HL-60 (cell line): ENCODE results near the gene PPP2R5D.

Experiments
- DNase-seq, 2 experiments: peaks; one replicate each; pipeline ENCODE4 v3.0.0-alpha.2; 2010 to 2020; ENCODE audit warnings: low read depth in 1 of 2, low spot score in 1 of 2
- H3K27ac ChIP-seq: fragments of 250-450 bp; sonication (Bioruptor Pico); replicated peaks from 2 replicates; pipeline ENCODE4 v1.5.1; 2020; ENCODE audit warnings: mild to moderate bottlenecking, moderate library complexity
- H3K27me3 ChIP-seq: fragments of 250-450 bp; sonication (Bioruptor Pico); 2 replicates; pipeline ENCODE4 v1.5.1; 2021; ENCODE audit warnings: mild to moderate bottlenecking, moderate library complexity; ENCODE audit not compliant: insufficient read depth, poor library complexity, severe bottlenecking
- H3K4me3 ChIP-seq: replicated peaks from 2 replicates; pipeline ENCODE4 v1.5.1; 2011; ENCODE audit warnings: mild to moderate bottlenecking, control low read depth, low read length; ENCODE audit not compliant: insufficient read depth
- CTCF ChIP-seq: IDR thresholded peaks from one replicate; pipeline ENCODE4 v1.5.1; 2011; ENCODE audit warnings: low read length, control low read depth, inconsistent platforms; ENCODE audit not compliant: insufficient read depth
- GABPA ChIP-seq: IDR thresholded peaks from 2 replicates; pipeline ENCODE4 v1.6.1; 2012; ENCODE audit warnings: low read depth
- POLR2AphosphoS5 ChIP-seq: IDR thresholded peaks from 2 replicates; pipeline ENCODE4 v1.6.1; 2012; ENCODE audit warnings: low read depth
- REST ChIP-seq: IDR thresholded peaks from 2 replicates; pipeline ENCODE4 v1.6.1; 2012; ENCODE audit warnings: low read depth; ENCODE audit not compliant: insufficient replicate concordance
- SPI1 ChIP-seq: IDR thresholded peaks from 2 replicates; pipeline ENCODE4 v1.6.1; 2012; ENCODE audit warnings: low read depth, mild to moderate bottlenecking, borderline replicate concordance

The PPP2R5D gene

GRCh38 chr6:43032326-43032725 is 48.0 kb downstream of the PPP2R5D start:
- no peak for TF ChIP-seq GABPA
- no peak for TF ChIP-seq POLR2AphosphoS5
- no peak for TF ChIP-seq REST
- TF ChIP-seq CTCF = no peak
- TF ChIP-seq SPI1 = no peak
- DNase-seq = no peak
- H3K27ac ChIP-seq = no peak overlapping the region
- H3K4me3 ChIP-seq = no peak overlapping the region
- H3K27me3 ChIP-seq = no peaks in the 10 kb centered on the region

GRCh38 chr6:43033496-43034189 is 49.3 kb downstream of the PPP2R5D start:
- no peak for TF ChIP-seq REST
- TF ChIP-seq POLR2AphosphoS5 = no peak
- TF ChIP-seq SPI1 = no peak
- TF ChIP-seq CTCF = no peak
- no peak for TF ChIP-seq GABPA
- no peak overlapping the region for H3K4me3 ChIP-seq
- H3K27ac ChIP-seq = no peak overlapping the region
- no peaks in the 10 kb centered on the region for H3K27me3 ChIP-seq
- no peak for DNase-seq

- no peaks in the 10 kb centered on the region for H3K27me3 ChIP-seq
- no peak for DNase-seq
- no peak overlapping the region for H3K27ac ChIP-seq
- no peak overlapping the region for H3K4me3 ChIP-seq
- TF ChIP-seq GABPA (no peak), REST (no peak), POLR2AphosphoS5 (no peak), SPI1 (no peak), CTCF (no peak)
Measured at GRCh38 chr6:43034190-43034525, 49.8 kb downstream of the PPP2R5D start.
